B cell (primary cell): ENCODE data around the gene TP53.

Experiments used
- EZH2 ChIP-seq: IDR thresholded peaks from 2 replicates; pipeline ENCODE4 v1.6.1; 2012; ENCODE audit warnings: borderline replicate concordance, low read depth, mild to moderate bottlenecking, moderate library complexity, low read length; ENCODE audit not compliant: insufficient read depth, poor library complexity, severe bottlenecking
- TF ChIP-seq, protein P1 (sequence below): fragments of 200-600 bp; IDR thresholded peaks from one replicate; pipeline ENCODE4 v1.8.0; 2022; ENCODE audit warnings: antibody characterized with exemption, mild to moderate bottlenecking

DNA sequence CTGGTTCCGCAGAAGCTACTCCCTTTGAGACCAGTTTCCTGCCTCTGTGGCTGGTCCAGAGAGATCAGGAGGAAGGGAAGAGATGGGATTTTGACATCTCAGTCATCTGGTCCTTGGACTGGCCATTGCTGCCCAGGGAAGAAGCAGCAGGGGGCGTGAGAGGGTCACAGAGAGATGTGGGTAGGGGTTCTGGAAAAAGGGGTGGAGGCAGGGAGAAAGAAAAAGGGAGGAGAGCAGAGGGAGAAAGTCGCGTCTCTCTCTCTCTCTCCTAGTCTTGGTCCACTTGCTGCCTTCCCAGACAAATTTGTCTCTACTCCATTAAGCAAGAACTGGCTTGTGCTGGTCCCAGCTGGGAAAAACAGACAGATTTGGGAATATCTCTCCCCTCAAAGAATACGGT, 52.9 kb downstream of the TP53 start:
- TF ChIP-seq, protein P1, sequence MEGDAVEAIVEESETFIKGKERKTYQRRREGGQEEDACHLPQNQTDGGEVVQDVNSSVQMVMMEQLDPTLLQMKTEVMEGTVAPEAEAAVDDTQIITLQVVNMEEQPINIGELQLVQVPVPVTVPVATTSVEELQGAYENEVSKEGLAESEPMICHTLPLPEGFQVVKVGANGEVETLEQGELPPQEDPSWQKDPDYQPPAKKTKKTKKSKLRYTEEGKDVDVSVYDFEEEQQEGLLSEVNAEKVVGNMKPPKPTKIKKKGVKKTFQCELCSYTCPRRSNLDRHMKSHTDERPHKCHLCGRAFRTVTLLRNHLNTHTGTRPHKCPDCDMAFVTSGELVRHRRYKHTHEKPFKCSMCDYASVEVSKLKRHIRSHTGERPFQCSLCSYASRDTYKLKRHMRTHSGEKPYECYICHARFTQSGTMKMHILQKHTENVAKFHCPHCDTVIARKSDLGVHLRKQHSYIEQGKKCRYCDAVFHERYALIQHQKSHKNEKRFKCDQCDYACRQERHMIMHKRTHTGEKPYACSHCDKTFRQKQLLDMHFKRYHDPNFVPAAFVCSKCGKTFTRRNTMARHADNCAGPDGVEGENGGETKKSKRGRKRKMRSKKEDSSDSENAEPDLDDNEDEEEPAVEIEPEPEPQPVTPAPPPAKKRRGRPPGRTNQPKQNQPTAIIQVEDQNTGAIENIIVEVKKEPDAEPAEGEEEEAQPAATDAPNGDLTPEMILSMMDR, result no peak
- TF ChIP-seq EZH2, result no peak
